HepG2 (cell line): ENCODE data around the gene NFE2L2. TPM values are rescaled to one million over a fixed set of nuclear protein-coding genes. Genes with fewer than 3 reads are reported as not detected.

Experiments
- ATAC-seq: fragments of 200-7000 bp; cut with Tn5 transposase; 3 replicates; pipeline ENCODE4 v1.9.1; 2020; ENCODE audit warnings: mild to moderate bottlenecking, moderate library complexity
- BruUV-seq: library from RNA; stranded (reverse); fragments of 400-500 nt; replicated peaks from 2 replicates; lab custom pipeline; 2021; lab: Mats Ljungman, UMichigan
- CTCF ChIA-PET: fragments of 300-600 bp; formaldehyde crosslinking; extraction: SDS; loops from one replicate; lab custom pipeline; 2021; ENCODE audit warnings: low total read pairs, inconsistent platforms, low intra/inter-chr PET ratio; lab: Yijun Ruan, JAX
- POLR2A ChIA-PET: fragments of 350-600 bp; sonication (Branson Sonifier 250); formaldehyde crosslinking; loops from one replicate; lab custom pipeline; 2020; ENCODE audit warnings: antibody characterized with exemption, inconsistent platforms; lab: Yijun Ruan, JAX
- DNase-seq: peaks from one replicate; pipeline ENCODE4 v3.0.0-alpha.2; 2015; ENCODE audit warnings: low spot score
- FAIRE-seq: peaks from 3 replicates; lab custom pipeline; 2011; peaks lifted over from hg19 to GRCh38; lab: Jason Lieb, UNC
- H2AFZ ChIP-seq: one replicate; pipeline ENCODE4 v1.6.1; 2011; ENCODE audit warnings: low read length, inconsistent platforms
- H3K27ac ChIP-seq: fragments of 300-600 bp; 3 replicates; pipeline ENCODE4 v1.8.0; 2011; ENCODE audit warnings: mixed run types, mild to moderate bottlenecking, mixed read lengths, low read length, inconsistent platforms; ENCODE audit not compliant: insufficient read depth; ENCODE audit errors: extremely low read length
- H3K27me3 ChIP-seq, 2 experiments: fragments of 200-600 bp in 1 of 2; 2 replicates in 1 of 2; 3 replicates in 1 of 2; pipeline versions ENCODE4 v1.6.0 to v1.8.0; 2011; ENCODE audit warnings: low read length in 2 of 2, mild to moderate bottlenecking in 2 of 2, moderate library complexity in 2 of 2, inconsistent platforms in 1 of 2; ENCODE audit not compliant: insufficient read depth in 2 of 2, control insufficient read depth in 1 of 2
- H3K36me3 ChIP-seq, 2 experiments: fragments of 200-600 bp in 1 of 2; replicated peaks in 1 of 2; 2 replicates in 1 of 2; 3 replicates in 1 of 2; pipeline versions ENCODE4 v1.5.1 to v1.8.0; 2011; ENCODE audit warnings: low read length in 2 of 2, inconsistent platforms in 1 of 2; ENCODE audit not compliant: insufficient read depth in 2 of 2, control insufficient read depth in 1 of 2
- H3K4me1 ChIP-seq: 2 replicates; pipeline ENCODE4 v1.5.1; 2012; ENCODE audit warnings: low read length, inconsistent platforms; ENCODE audit not compliant: insufficient read depth
- H3K4me2 ChIP-seq: 2 replicates; pipeline ENCODE4 v1.6.0; 2011; ENCODE audit warnings: low read depth, low read length, inconsistent platforms
- H3K4me3 ChIP-seq, 3 experiments: fragments of 200-600 bp in 1 of 3; sonication (generic), shearing (Covaris generic) in 1 of 3; replicated peaks in 1 of 3; 2 replicates each; pipeline ENCODE4 v1.5.1; 2011 to 2016; ENCODE audit warnings: low read length in 3 of 3, inconsistent platforms in 2 of 3, low read depth in 2 of 3, mild to moderate bottlenecking in 2 of 3, control low read depth in 1 of 3, mixed read lengths in 1 of 3; ENCODE audit not compliant: insufficient read depth in 1 of 3
- H3K79me2 ChIP-seq: one replicate; pipeline ENCODE4 v1.6.1; 2011; ENCODE audit warnings: low read length, inconsistent platforms; ENCODE audit not compliant: insufficient read depth
- H3K9ac ChIP-seq: 2 replicates; pipeline ENCODE4 v1.6.0; 2011; ENCODE audit warnings: mild to moderate bottlenecking, low read depth, low read length, inconsistent platforms; ENCODE audit not compliant: insufficient read depth
- H3K9me3 ChIP-seq: 2 replicates; pipeline ENCODE4 v1.5.1; 2012; ENCODE audit warnings: mild to moderate bottlenecking, low read length
- H4K20me1 ChIP-seq: 2 replicates; pipeline ENCODE4 v1.6.0; 2011; ENCODE audit warnings: inconsistent platforms, mild to moderate bottlenecking, low read length, moderate library complexity; ENCODE audit not compliant: insufficient read depth
- ARID5B ChIP-seq: IDR thresholded peaks from 2 replicates; pipeline ENCODE4 v1.4.0; 2020; ENCODE audit warnings: mild to moderate bottlenecking, missing genetic modification reagents
- BCL6 ChIP-seq: IDR thresholded peaks from 2 replicates; pipeline ENCODE4 v1.6.1; 2016; ENCODE audit warnings: missing genetic modification reagents, missing compliant biosample characterization
- CBFB ChIP-seq: sonication (generic); formaldehyde crosslinking; IDR thresholded peaks from 2 replicates; pipeline ENCODE4 v1.4.0; 2020; ENCODE audit warnings: missing genetic modification reagents
- CEBPB ChIP-seq: IDR thresholded peaks from 2 replicates; pipeline ENCODE4 v1.6.1; 2011; ENCODE audit warnings: low read depth, low read length, improper control_type of control experiment, borderline replicate concordance
- FOXA3 ChIP-seq: IDR thresholded peaks from 2 replicates; pipeline ENCODE4 v1.6.1; 2016; ENCODE audit warnings: missing genetic modification reagents, missing compliant biosample characterization
- HMG20A ChIP-seq: IDR thresholded peaks from 2 replicates; pipeline ENCODE4 v1.6.1; 2016; ENCODE audit warnings: borderline replicate concordance
- HNF4A ChIP-seq: sonication (generic); formaldehyde crosslinking; IDR thresholded peaks from 2 replicates; pipeline ENCODE4 v1.4.0; 2020; ENCODE audit warnings: missing genetic modification reagents
- HNF4G ChIP-seq, 2 experiments: sonication (generic) in 1 of 2; formaldehyde crosslinking in 1 of 2; IDR thresholded peaks; 2 replicates each; pipeline versions ENCODE4 v1.4.0 to v1.6.1; 2011 to 2020; ENCODE audit warnings: borderline replicate concordance in 2 of 2, low read depth in 2 of 2, mild to moderate bottlenecking in 2 of 2, low read length in 1 of 2, missing genetic modification reagents in 1 of 2, moderate library complexity in 1 of 2
- MED1 ChIP-seq: sonication (generic); formaldehyde crosslinking; IDR thresholded peaks from 2 replicates; pipeline ENCODE4 v1.4.0; 2020; ENCODE audit warnings: missing genetic modification reagents
- MXD4 ChIP-seq: IDR thresholded peaks from 2 replicates; pipeline ENCODE4 v1.6.1; 2016; ENCODE audit warnings: mild to moderate bottlenecking, missing biosample characterization, missing genetic modification reagents
- SCMH1 ChIP-seq: sonication (generic); formaldehyde crosslinking; IDR thresholded peaks from 2 replicates; pipeline ENCODE4 v1.9.0; 2021; ENCODE audit warnings: missing genetic modification reagents, mild to moderate bottlenecking, borderline replicate concordance
- SIN3B ChIP-seq: fragments of 150-350 bp; IDR thresholded peaks from 2 replicates; pipeline ENCODE4 v1.6.1; 2014; ENCODE audit warnings: low read length
- SOX13 ChIP-seq, 3 experiments: fragments of 450-650 bp in 1 of 3; sonication (generic) in 1 of 3; formaldehyde crosslinking in 1 of 3; IDR thresholded peaks in 2 of 3; conservative IDR thresholded peaks in 1 of 3; 2 replicates each; pipeline versions ENCODE4 v1.5.0 to v1.6.1; 2016 to 2020; ENCODE audit warnings: antibody characterized with exemption in 1 of 3, mild to moderate bottlenecking in 1 of 3, missing compliant biosample characterization in 1 of 3, missing genetic modification reagents in 1 of 3, moderate library complexity in 1 of 3
- TBX3 ChIP-seq: fragments of 450-650 bp; IDR thresholded peaks from 2 replicates; pipeline ENCODE4 v1.6.1; 2017; ENCODE audit warnings: antibody characterized with exemption, mild to moderate bottlenecking, inconsistent platforms, borderline replicate concordance
- TGIF2 ChIP-seq: IDR thresholded peaks from 2 replicates; pipeline ENCODE4 v1.6.1; 2016; ENCODE audit warnings: control low read depth, missing compliant biosample characterization
- THAP11 ChIP-seq: IDR thresholded peaks from 2 replicates; pipeline ENCODE4 v1.6.1; 2016; ENCODE audit warnings: missing biosample characterization, missing genetic modification reagents
- ZBTB20 ChIP-seq: sonication (generic); formaldehyde crosslinking; IDR thresholded peaks from 2 replicates; pipeline ENCODE4 v1.8.1; 2023; ENCODE audit warnings: missing genetic modification reagents, low read depth, mild to moderate bottlenecking, borderline replicate concordance
- ZMAT5 ChIP-seq: sonication (generic); formaldehyde crosslinking; IDR thresholded peaks from 2 replicates; pipeline ENCODE4 v1.5.0; 2020; ENCODE audit warnings: mild to moderate bottlenecking, low read depth, missing genetic modification reagents, borderline replicate concordance
- ZNF207 ChIP-seq: fragments of 450-650 bp; IDR thresholded peaks from 2 replicates; pipeline ENCODE4 v1.6.1; 2016; ENCODE audit warnings: antibody characterized with exemption, borderline replicate concordance
- ZNF614 ChIP-seq: IDR thresholded peaks from 2 replicates; pipeline ENCODE4 v1.6.1; 2018; ENCODE audit warnings: missing biosample characterization, missing genetic modification reagents, inconsistent platforms, borderline replicate concordance
- in situ Hi-C: cut with HindIII; loops from 2 replicates; pipeline ENCODE4 v1.10.0; 2017; ENCODE audit warnings: low pct_unique_long_range_greater_than_20kb; ENCODE audit not compliant: extremely low pct_ligation_motif_present
- intact Hi-C: fragments of 100-400 bp; cut with micrococcal nuclease; formaldehyde crosslinking; loops from one replicate; pipeline ENCODE4 v1.10.0; 2022; ENCODE audit not compliant: unreplicated experiment
- polyA plus RNA-seq, 8 experiments: library from polyadenylated mRNA; depleted of rRNA in 3 of 8; stranded (reverse) in 7 of 8; unstranded in 1 of 8; fragments of >200 nt; fragmentation: Illumina TruSeq in 4 of 8; extraction: Trizol in 4 of 8; gene quantifications; 2 replicates each; pipeline versions ENCODE4 v1.2.1 to v1.2.3, GENCODE V29; 2011 to 2016; ENCODE audit warnings: low read depth in 4 of 8, missing spikeins in 1 of 8, mixed read lengths in 1 of 8; ENCODE audit not compliant: insufficient read depth in 1 of 8
- total RNA-seq, 5 experiments: library from RNA; depleted of rRNA; stranded (reverse); fragments of >200 nt; fragmentation: Illumina TruSeq; extraction: Trizol; gene quantifications; 2 replicates each; pipeline ENCODE4 v1.2.3, GENCODE V29; 2016; ENCODE audit warnings: low read depth in 1 of 5

Gene NFE2L2
- total and polyA plus RNA-seq, 2 of the 13 experiments (the other 11 are each of a cell fraction or from before 2014, with no cell fraction given), result 84.6 to 215 TPM

- TF ChIP-seq ARID5B (CRISPR knock-in tag), result 0 out of 2 replicates have a peak, but pooled peaks have one; percentile 14
- TF ChIP-seq SIN3B, result no peak
- no peak for TF ChIP-seq SCMH1 (CRISPR knock-in tag)
These were observed 79.9 kb downstream of the NFE2L2 start (continued) for GRCh38 chr2:177184606-177185005.

- Histone ChIP-seq H3K79me2 (no peaks in the 10 kb centered on the region), H3K27ac (peak overlapping the region; percentile 5), H3K9ac (no peak overlapping the region), H4K20me1 (no peaks in the 10 kb centered on the region), H3K4me2 (peak overlapping the region; percentile 25; the same call in 1 of the 2 replicates), H3K9me3 (no peaks in the 10 kb centered on the region), H3K27me3 (no peaks in the 10 kb centered on the region), H2AFZ (no peak overlapping the region), H3K36me3 (no peaks in the 10 kb centered on the region), H3K4me3 (no peak overlapping the region), H3K4me1 (peaks cover 80% of the 10 kb centered on the region)
- no TSS peak for BruUV-seq
- in situ Hi-C loops, result no loop called here
- no peak for FAIRE-seq
- CTCF ChIA-PET, result no interaction called here
- intact Hi-C loops, result no loop called here
- peak; percentile 56 for DNase-seq
- POLR2A ChIA-PET, result interaction anchor here (1.0 to 3.2 kb wide), 2 partner anchors 28 to 81 kb away, joined by 4 to 22 read pairs; partner anchors contain the start of genes HNRNPA3 and NFE2L2
- no peak for ATAC-seq
- 0 out of 2 replicates have a peak, but pooled peaks have one; percentile 9 for TF ChIP-seq BCL6 (CRISPR knock-in tag)
- TF ChIP-seq THAP11 (CRISPR knock-in tag), result peak; percentile 35; the same call in 1 of the 2 replicates
- TF ChIP-seq TBX3, result 0 out of 2 replicates have a peak, but pooled peaks have one; percentile 13
- no peak for TF ChIP-seq MXD4 (CRISPR knock-in tag)
- TF ChIP-seq ZNF614 (CRISPR knock-in tag), result peak; percentile 35; the same call in 1 of the 2 replicates
- TF ChIP-seq FOXA3 (CRISPR knock-in tag), result peak; percentile 40; the same call in 1 of the 2 replicates
- no peak for TF ChIP-seq SOX13 (IDR thresholded peaks at IDR 0.05)
- peak in 1 of 2 experiments; percentile 20; a peak in 1 of 4 replicates for TF ChIP-seq SOX13 (CRISPR knock-in tag; conservative IDR thresholded peaks at IDR 0.05 in 1 of 2, IDR thresholded peaks at IDR 0.05 in 1 of 2)
- TF ChIP-seq MED1 (CRISPR knock-in tag), result peak; percentile 42; the same call in 1 of the 2 replicates
- peak; percentile 40; the same call in 1 of the 2 replicates for TF ChIP-seq CEBPB
- 0 out of 2 replicates have a peak, but pooled peaks have one; percentile 6 for TF ChIP-seq HMG20A
- no peak for TF ChIP-seq ZNF207
- no peak for TF ChIP-seq ZMAT5 (CRISPR knock-in tag)
- TF ChIP-seq TGIF2, result peak; percentile 41; the same call in 1 of the 2 replicates
- TF ChIP-seq CBFB, result no peak
- TF ChIP-seq HNF4A, result peak; percentile 57
- TF ChIP-seq ZBTB20 (CRISPR knock-in tag), result no peak
- peak; percentile 58; the same call in 1 of the 2 replicates for TF ChIP-seq HNF4G (IDR thresholded peaks at IDR 0.05; ENCODE audit: borderline replicate concordance, low read depth, low read length)
- no peak for TF ChIP-seq HNF4G (CRISPR knock-in tag; IDR thresholded peaks at IDR 0.05; ENCODE audit: borderline replicate concordance, low read depth)
These were observed 80.7 kb downstream of the NFE2L2 start for GRCh38 chr2:177183860-177184259.
